ENCODE measurements around the gene RECK. TPM values are rescaled to one million over a fixed set of nuclear protein-coding genes. Genes with fewer than 3 reads are reported as not detected.

The RECK gene
- total RNA-seq, 1 donor from 2014 or later: 25.7 TPM

DNA sequence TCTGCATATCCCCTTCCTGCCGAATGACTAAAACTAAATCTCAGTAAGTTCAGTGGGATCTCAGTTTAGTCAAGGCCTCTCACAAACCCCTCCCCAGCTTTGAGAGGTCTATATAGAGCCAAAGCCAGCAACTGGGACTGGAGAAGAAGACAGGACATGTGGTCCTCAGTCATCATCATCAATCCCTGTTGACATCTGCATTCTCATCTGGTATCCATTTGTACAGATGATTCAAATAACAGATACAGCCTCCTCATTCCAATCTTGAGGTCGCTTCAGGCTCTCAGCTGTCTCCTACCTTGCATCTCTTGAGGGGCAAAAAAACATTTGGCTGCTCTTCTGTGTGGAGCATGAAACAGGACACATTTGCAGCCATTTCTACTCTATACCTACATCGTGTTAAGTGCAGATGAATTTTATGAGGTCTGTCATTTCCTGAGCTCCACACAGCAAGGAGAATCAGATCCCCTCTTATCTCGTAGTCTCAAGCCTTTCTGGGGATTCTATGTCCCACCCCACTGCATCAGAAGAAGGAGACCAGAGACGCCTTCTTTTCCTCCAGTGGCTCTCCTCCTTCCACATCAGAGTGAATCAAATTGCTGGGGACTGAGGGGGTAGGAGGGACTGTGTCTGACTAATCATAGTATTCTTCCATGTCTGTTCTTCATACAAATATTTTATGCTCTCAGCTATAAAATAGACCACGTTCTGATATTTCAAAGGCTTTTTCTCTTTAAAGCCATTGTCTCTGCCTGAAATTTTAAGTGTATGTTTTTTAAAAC lies 4.7 kb upstream of the RECK start:
- no peak for DNase-seq (ENCODE audit: extremely low spot score, unreplicated experiment)
- Mint-ChIP-seq H3K27me3 (ENCODE audit: unreplicated experiment) (no peaks in the 10 kb centered on the region), H3K27ac (ENCODE audit: unreplicated experiment) (no peak overlapping the region)

DNA sequence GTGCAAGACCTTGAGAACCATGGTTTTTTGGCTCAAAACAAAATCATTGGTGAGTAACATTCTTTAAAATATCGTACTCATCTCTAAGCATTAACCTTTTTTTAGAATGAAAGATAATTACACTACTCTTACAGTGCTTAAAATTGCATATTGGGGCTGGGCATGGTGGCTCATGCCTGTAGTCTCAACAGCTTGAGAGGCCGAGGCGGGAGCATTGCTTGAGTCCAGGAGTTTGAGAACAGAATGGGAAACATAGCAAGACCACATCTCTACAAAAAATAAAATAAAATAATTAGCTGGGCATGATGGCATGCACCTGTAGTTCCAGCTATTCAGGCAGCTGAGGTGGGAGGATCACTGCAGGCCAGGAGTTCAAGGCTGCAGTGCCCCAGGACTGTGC lies 2.9 kb upstream of the RECK start:
- H3K27ac Mint-ChIP-seq (ENCODE audit: unreplicated experiment): no peak overlapping the region
- no peaks in the 10 kb centered on the region for H3K36me3 Mint-ChIP-seq (ENCODE audit: unreplicated experiment)
- TF ChIP-seq, protein P1, sequence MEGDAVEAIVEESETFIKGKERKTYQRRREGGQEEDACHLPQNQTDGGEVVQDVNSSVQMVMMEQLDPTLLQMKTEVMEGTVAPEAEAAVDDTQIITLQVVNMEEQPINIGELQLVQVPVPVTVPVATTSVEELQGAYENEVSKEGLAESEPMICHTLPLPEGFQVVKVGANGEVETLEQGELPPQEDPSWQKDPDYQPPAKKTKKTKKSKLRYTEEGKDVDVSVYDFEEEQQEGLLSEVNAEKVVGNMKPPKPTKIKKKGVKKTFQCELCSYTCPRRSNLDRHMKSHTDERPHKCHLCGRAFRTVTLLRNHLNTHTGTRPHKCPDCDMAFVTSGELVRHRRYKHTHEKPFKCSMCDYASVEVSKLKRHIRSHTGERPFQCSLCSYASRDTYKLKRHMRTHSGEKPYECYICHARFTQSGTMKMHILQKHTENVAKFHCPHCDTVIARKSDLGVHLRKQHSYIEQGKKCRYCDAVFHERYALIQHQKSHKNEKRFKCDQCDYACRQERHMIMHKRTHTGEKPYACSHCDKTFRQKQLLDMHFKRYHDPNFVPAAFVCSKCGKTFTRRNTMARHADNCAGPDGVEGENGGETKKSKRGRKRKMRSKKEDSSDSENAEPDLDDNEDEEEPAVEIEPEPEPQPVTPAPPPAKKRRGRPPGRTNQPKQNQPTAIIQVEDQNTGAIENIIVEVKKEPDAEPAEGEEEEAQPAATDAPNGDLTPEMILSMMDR (IDR thresholded peaks at IDR 0.05): no peak
- no peaks in the 10 kb centered on the region for H3K9me3 Mint-ChIP-seq (ENCODE audit: unreplicated experiment)
- no peaks in the 10 kb centered on the region for H3K27me3 Mint-ChIP-seq (ENCODE audit: unreplicated experiment)
- H3K4me1 Mint-ChIP-seq (ENCODE audit: unreplicated experiment): peaks cover 36% of the 10 kb centered on the region
- no peak overlapping the region for H3K4me3 Mint-ChIP-seq (ENCODE audit: unreplicated experiment)
- no peak for DNase-seq (ENCODE audit: extremely low spot score, unreplicated experiment)

More for the DNA sequence above, 4.7 kb upstream of the RECK start:
- Mint-ChIP-seq H3K4me3 (ENCODE audit: unreplicated experiment) (no peak overlapping the region), H3K36me3 (ENCODE audit: unreplicated experiment) (no peaks in the 10 kb centered on the region), H3K4me1 (ENCODE audit: unreplicated experiment) (peaks cover 24% of the 10 kb centered on the region), H3K9me3 (ENCODE audit: unreplicated experiment) (no peaks in the 10 kb centered on the region)
- TF ChIP-seq, protein P1 (IDR thresholded peaks at IDR 0.05): no peak

DNA sequence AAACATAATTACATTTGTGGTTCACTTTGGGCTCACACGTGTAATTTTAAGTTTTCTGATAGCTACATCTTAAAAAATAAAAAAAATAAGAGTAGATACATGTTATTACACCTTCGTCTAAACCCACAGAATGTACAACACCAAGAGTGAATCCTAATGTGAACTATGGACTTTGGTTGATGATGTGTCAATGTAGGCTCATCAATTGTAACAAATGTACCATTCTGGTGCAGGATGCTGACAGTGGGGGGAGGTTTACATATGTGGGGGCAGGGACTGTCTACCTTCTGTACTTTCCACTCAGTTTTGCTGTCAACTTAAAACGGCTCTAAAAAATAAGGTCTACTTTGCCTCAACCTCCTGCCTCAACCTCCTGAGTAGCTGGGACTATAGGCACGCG lies 2.5 kb upstream of the RECK start:
- Mint-ChIP-seq H3K36me3 (ENCODE audit: unreplicated experiment) (no peaks in the 10 kb centered on the region), H3K4me1 (ENCODE audit: unreplicated experiment) (peaks cover 36% of the 10 kb centered on the region)

DNA sequence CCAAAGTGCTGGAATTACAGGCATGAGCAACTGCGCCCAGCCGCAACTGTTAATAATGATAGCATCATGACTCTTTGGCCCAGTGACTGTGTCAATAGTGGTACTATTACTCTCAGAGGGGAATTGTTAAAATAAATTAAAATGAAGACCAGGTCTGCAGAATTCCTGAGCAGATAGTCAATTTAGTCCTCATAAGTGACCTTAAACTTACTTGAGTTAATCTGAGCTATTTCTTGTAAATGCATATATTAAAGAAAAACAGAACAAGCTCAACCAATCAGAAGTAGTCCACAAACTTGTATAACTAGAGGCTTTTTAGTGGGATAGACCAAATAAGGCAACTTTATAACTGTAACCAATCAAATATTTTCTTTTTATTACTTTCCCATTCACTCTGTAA lies 1.7 kb upstream of the RECK start:
- DNase-seq (ENCODE audit: extremely low spot score, unreplicated experiment): no peak
- Mint-ChIP-seq H3K9me3 (ENCODE audit: unreplicated experiment) (no peaks in the 10 kb centered on the region), H3K27me3 (ENCODE audit: unreplicated experiment) (no peaks in the 10 kb centered on the region), H3K27ac (ENCODE audit: unreplicated experiment) (no peak overlapping the region), H3K36me3 (ENCODE audit: unreplicated experiment) (no peaks in the 10 kb centered on the region), H3K4me3 (ENCODE audit: unreplicated experiment) (peak overlapping the region; percentile 10), H3K4me1 (ENCODE audit: unreplicated experiment) (peaks cover 36% of the 10 kb centered on the region)
- TF ChIP-seq, protein P1 (IDR thresholded peaks at IDR 0.05): no peak

More for the DNA sequence above, 2.5 kb upstream of the RECK start:
- Mint-ChIP-seq H3K27me3 (ENCODE audit: unreplicated experiment) (no peaks in the 10 kb centered on the region), H3K27ac (ENCODE audit: unreplicated experiment) (no peak overlapping the region), H3K4me3 (ENCODE audit: unreplicated experiment) (no peak overlapping the region), H3K9me3 (ENCODE audit: unreplicated experiment) (no peaks in the 10 kb centered on the region)
- TF ChIP-seq, protein P1 (IDR thresholded peaks at IDR 0.05): no peak
- no peak for DNase-seq (ENCODE audit: extremely low spot score, unreplicated experiment)

DNA sequence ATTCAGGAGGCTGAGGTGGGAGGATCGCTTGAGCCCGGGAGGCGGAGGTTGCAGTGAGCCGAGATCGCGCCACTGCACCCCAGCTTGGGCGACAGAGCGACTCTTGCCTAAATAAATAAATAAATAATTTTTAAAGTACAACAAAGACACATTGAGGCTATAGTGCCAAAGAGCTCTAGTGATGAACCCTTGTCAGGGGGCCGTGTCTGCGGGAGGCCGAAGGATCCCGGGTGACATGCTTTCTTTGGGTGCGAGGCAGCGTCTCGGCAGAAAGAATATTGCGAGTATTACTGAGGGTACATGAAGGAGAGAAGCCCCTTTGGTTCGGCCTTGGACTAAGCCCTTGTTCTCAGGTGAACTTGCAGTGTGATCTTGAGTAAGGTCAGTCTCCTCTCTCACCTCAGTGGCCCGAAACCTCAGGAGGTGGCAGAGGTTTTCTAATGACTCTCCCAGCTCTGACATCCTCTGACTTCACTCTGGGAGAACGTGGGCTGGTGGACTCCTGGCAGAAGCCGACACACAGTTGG lies 397 bp upstream of the RECK start:
- Mint-ChIP-seq H3K36me3 (ENCODE audit: unreplicated experiment) (no peaks in the 10 kb centered on the region), H3K27me3 (ENCODE audit: unreplicated experiment) (no peaks in the 10 kb centered on the region), H3K4me1 (ENCODE audit: unreplicated experiment) (peaks cover 40% of the 10 kb centered on the region), H3K27ac (ENCODE audit: unreplicated experiment) (peak overlapping the region; percentile 65), H3K9me3 (ENCODE audit: unreplicated experiment) (no peaks in the 10 kb centered on the region), H3K4me3 (ENCODE audit: unreplicated experiment) (peak overlapping the region; percentile 97)
- TF ChIP-seq, protein P1 (IDR thresholded peaks at IDR 0.05): no peak
- DNase-seq (ENCODE audit: extremely low spot score, unreplicated experiment): no peak

Measured in osteocyte (in vitro differentiated cells).